ENCODE measurements around the gene CYSTM1.

DNA sequence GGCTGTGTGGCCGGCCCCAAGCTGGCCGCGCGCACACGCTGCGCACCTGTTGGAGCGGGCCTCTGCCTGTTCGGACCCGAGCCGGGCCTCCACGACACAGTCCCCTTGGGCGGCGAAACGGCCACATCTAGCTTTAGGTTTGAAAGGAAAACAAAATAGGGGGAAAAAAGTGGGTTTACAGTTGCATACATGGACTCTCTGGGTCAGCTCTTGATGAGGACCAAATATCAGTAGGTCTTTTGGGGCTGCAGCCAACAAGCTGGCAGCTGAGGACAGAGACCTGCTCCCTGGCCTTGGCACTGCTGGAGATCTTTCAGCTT, 28.5 kb upstream of the CYSTM1 start:
- TF ChIP-seq, protein P1, sequence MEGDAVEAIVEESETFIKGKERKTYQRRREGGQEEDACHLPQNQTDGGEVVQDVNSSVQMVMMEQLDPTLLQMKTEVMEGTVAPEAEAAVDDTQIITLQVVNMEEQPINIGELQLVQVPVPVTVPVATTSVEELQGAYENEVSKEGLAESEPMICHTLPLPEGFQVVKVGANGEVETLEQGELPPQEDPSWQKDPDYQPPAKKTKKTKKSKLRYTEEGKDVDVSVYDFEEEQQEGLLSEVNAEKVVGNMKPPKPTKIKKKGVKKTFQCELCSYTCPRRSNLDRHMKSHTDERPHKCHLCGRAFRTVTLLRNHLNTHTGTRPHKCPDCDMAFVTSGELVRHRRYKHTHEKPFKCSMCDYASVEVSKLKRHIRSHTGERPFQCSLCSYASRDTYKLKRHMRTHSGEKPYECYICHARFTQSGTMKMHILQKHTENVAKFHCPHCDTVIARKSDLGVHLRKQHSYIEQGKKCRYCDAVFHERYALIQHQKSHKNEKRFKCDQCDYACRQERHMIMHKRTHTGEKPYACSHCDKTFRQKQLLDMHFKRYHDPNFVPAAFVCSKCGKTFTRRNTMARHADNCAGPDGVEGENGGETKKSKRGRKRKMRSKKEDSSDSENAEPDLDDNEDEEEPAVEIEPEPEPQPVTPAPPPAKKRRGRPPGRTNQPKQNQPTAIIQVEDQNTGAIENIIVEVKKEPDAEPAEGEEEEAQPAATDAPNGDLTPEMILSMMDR (IDR thresholded peaks at IDR 0.05), result no peak
- TF ChIP-seq EP300 (IDR thresholded peaks at IDR 0.05), result no peak
